K562 (cell line): ENCODE measurements around the gene UNC5B. TPM values are rescaled to one million over a fixed set of nuclear protein-coding genes. Genes with fewer than 3 reads are reported as not detected.

Source experiments
- ATAC-seq: fragments of 200-7000 bp; cut with Tn5 transposase; 3 replicates; pipeline ENCODE4 v1.9.1; 2020; ENCODE audit warnings: moderate library complexity
- BruUV-seq: library from RNA; stranded (reverse); fragments of 400-500 nt; replicated peaks from 2 replicates; lab custom pipeline; 2021; lab: Mats Ljungman, UMichigan
- CTCF ChIA-PET: fragments of 300-600 bp; formaldehyde crosslinking; extraction: SDS; loops from one replicate; lab custom pipeline; 2021; ENCODE audit warnings: low intra/inter-chr PET ratio; lab: Yijun Ruan, JAX
- POLR2A ChIA-PET: fragments of 300-600, 350-650 bp; sonication (Branson Sonifier 250); formaldehyde crosslinking; extraction: SDS; loops from one replicate; lab custom pipeline; 2021; ENCODE audit warnings: antibody characterized with exemption, inconsistent platforms; lab: Yijun Ruan, JAX
- DNase-seq, 4 experiments: peaks; one replicate each; pipeline versions ENCODE4 v3.0.0 to v3.0.0-alpha.2; 2011 to 2018; ENCODE audit warnings: low spot score in 3 of 4, mixed read lengths in 3 of 4; ENCODE audit errors: extremely low read depth in 1 of 4
- FAIRE-seq: peaks from 2 replicates; lab custom pipeline; 2011; peaks lifted over from hg19 to GRCh38; lab: Jason Lieb, UNC
- H2AFZ ChIP-seq: 2 replicates; pipeline ENCODE4 v1.6.0; 2011; ENCODE audit warnings: low read depth, low read length, control low read depth, inconsistent platforms
- H3K27ac ChIP-seq: fragments of 200-600 bp; 3 replicates; pipeline ENCODE4 v1.8.0; 2011; ENCODE audit warnings: low read depth, mild to moderate bottlenecking, control low read depth, inconsistent platforms, low read length, moderate library complexity, mixed read lengths; ENCODE audit errors: extremely low read depth
- H3K27me3 ChIP-seq, 2 experiments: fragments of 300-600 bp in 1 of 2; 2 replicates in 1 of 2; 3 replicates in 1 of 2; pipeline versions ENCODE4 v1.6.0 to v1.8.0; 2011; ENCODE audit warnings: inconsistent platforms in 2 of 2, low read length in 2 of 2, mild to moderate bottlenecking in 1 of 2, mixed read lengths in 1 of 2, moderate library complexity in 1 of 2; ENCODE audit not compliant: control insufficient read depth in 2 of 2, insufficient read depth in 2 of 2
- H3K36me3 ChIP-seq: fragments of 300-600 bp; 3 replicates; pipeline ENCODE4 v1.8.0; 2011; ENCODE audit warnings: mild to moderate bottlenecking, low read length, inconsistent platforms; ENCODE audit not compliant: control insufficient read depth, insufficient read depth
- H3K4me1 ChIP-seq, 2 experiments: fragments of 200-600 bp in 1 of 2; replicated peaks in 1 of 2; 2 replicates in 1 of 2; 3 replicates in 1 of 2; pipeline versions ENCODE4 v1.5.1 to v1.8.0; 2011; ENCODE audit warnings: inconsistent platforms in 2 of 2, low read length in 2 of 2, mild to moderate bottlenecking in 1 of 2, mixed read lengths in 1 of 2, moderate library complexity in 1 of 2; ENCODE audit not compliant: control insufficient read depth in 2 of 2, insufficient read depth in 2 of 2
- H3K4me2 ChIP-seq: 2 replicates; pipeline ENCODE4 v1.6.1; 2011; ENCODE audit warnings: low read length, control low read depth, inconsistent platforms, mixed read lengths; ENCODE audit not compliant: insufficient read depth
- H3K4me3 ChIP-seq: fragments of 200-600 bp; sonication (generic), shearing (Covaris generic); 2 replicates; pipeline ENCODE4 v1.5.1; 2016; ENCODE audit warnings: control low read depth, inconsistent platforms
- H3K79me2 ChIP-seq: fragments of 200-600 bp; 3 replicates; pipeline ENCODE4 v1.8.0; 2011; ENCODE audit warnings: low read length, inconsistent platforms; ENCODE audit not compliant: control insufficient read depth, insufficient read depth
- H3K9ac ChIP-seq, 2 experiments: 2 replicates each; pipeline versions ENCODE4 v1.6.0 to v1.6.1; 2011; ENCODE audit warnings: low read depth in 2 of 2, low read length in 2 of 2, control low read depth in 1 of 2, inconsistent platforms in 1 of 2, mild to moderate bottlenecking in 1 of 2, mixed read lengths in 1 of 2; ENCODE audit not compliant: insufficient read depth in 1 of 2
- H3K9me1 ChIP-seq: one replicate; pipeline ENCODE4 v1.6.0; 2011; ENCODE audit warnings: inconsistent platforms, mild to moderate bottlenecking, low read length, moderate library complexity; ENCODE audit not compliant: control insufficient read depth, insufficient read depth
- H3K9me3 ChIP-seq: replicated peaks from 2 replicates; pipeline ENCODE4 v1.5.1; 2011; ENCODE audit warnings: low read depth, low read length, inconsistent platforms; ENCODE audit not compliant: control insufficient read depth, insufficient read depth
- H4K20me1 ChIP-seq: replicated peaks from 2 replicates; pipeline ENCODE4 v1.6.1; 2011; ENCODE audit warnings: low read length, inconsistent platforms, mixed read lengths; ENCODE audit not compliant: control insufficient read depth, insufficient read depth
- BRCA1 ChIP-seq, 2 experiments: fragments of 450-650 bp in 1 of 2; sonication (generic) in 1 of 2; formaldehyde crosslinking in 1 of 2; IDR thresholded peaks; 2 replicates each; pipeline versions ENCODE4 v1.5.0 to v1.6.1; 2017 to 2020; ENCODE audit warnings: mild to moderate bottlenecking in 1 of 2, missing genetic modification reagents in 1 of 2
- C11orf30 ChIP-seq: fragments of 450-650 bp; IDR thresholded peaks from 2 replicates; pipeline ENCODE4 v1.6.1; 2016; ENCODE audit warnings: low read depth, mild to moderate bottlenecking
- EWSR1 ChIP-seq: fragments of 450-650 bp; IDR thresholded peaks from 2 replicates; pipeline ENCODE4 v1.6.1; 2018; ENCODE audit warnings: borderline replicate concordance, mild to moderate bottlenecking, low read depth, moderate library complexity; ENCODE audit not compliant: partially characterized antibody
- NFIC ChIP-seq: fragments of 450-650 bp; IDR thresholded peaks from 2 replicates; pipeline ENCODE4 v1.6.1; 2017; ENCODE audit warnings: mild to moderate bottlenecking, inconsistent platforms
- VEZF1 ChIP-seq: fragments of 200-800 bp; sonication (Bioruptor generic); IDR thresholded peaks from 2 replicates; pipeline ENCODE4 v1.6.1; 2017; ENCODE audit warnings: missing genetic modification characterization, missing compliant biosample characterization
- XRCC3 ChIP-seq: fragments of 450-650 bp; IDR thresholded peaks from 2 replicates; pipeline ENCODE4 v1.6.1; 2017; ENCODE audit warnings: mild to moderate bottlenecking, moderate library complexity
- ZNF445 ChIP-seq: fragments of 250-450 bp; sonication (Bioruptor Pico); IDR thresholded peaks from 2 replicates; pipeline ENCODE4 v1.4.0; 2020; ENCODE audit warnings: low read depth, mild to moderate bottlenecking, moderate library complexity
- ZNF589 ChIP-seq: fragments of 200-800 bp; sonication (Bioruptor generic); IDR thresholded peaks from 2 replicates; pipeline ENCODE4 v1.6.1; 2016; ENCODE audit warnings: low read depth, missing genetic modification characterization, missing compliant biosample characterization
- WGBS: fragments of 100-300 bp; shearing (Covaris generic); methylation state at CpG from one replicate; pipeline ENCODE4 v1.1.6; 2016; ENCODE audit warnings: low coverage, mixed read lengths; ENCODE audit not compliant: insufficient coverage; ENCODE audit errors: missing lambda C conversion rate; 5-methylcytosine and 5-hydroxymethylcytosine counted together
- in situ Hi-C: fragments of 300-500 bp; cut with MboI; formaldehyde crosslinking; loops from 4 replicates; pipeline ENCODE4 v1.15.0; 2018; ENCODE audit warnings: inconsistent platforms, mixed read lengths
- intact Hi-C: fragments of 100-400 bp; cut with micrococcal nuclease; formaldehyde crosslinking; loops from 2 replicates; pipeline ENCODE4 v1.14.2; 2022
- polyA plus RNA-seq, 8 experiments: library from polyadenylated mRNA; depleted of rRNA in 4 of 8; stranded (reverse) in 5 of 8; unstranded in 3 of 8; fragments of >200 nt; fragmentation: Nextera tagmentation in 2 of 8; fragmentation: Illumina TruSeq in 1 of 8; extraction: Ambion mirVana in 2 of 8; extraction: Trizol in 1 of 8; gene quantifications; 2 replicates each; pipeline versions ENCODE4 v1.2.1 to v1.2.3, GENCODE V29; 2011 to 2014; ENCODE audit warnings: inconsistent platforms in 1 of 8, missing spikeins in 1 of 8
- total RNA-seq, 7 experiments: library from RNA; depleted of rRNA in 6 of 7; stranded (reverse); fragments of >200 nt in 6 of 7; fragmentation: Illumina TruSeq in 2 of 7; extraction: Trizol in 2 of 7; gene quantifications; 2 replicates each; pipeline versions ENCODE4 v1.2.1 to v1.2.3, GENCODE V29; 2011 to 2021; ENCODE audit warnings: low replicate concordance in 1 of 7

UNC5B gene
- total and polyA plus RNA-seq, 9 of the 15 experiments (the other 6 are each of a cell fraction or from before 2014, with no cell fraction given): 0.10 to 8.4 (median 2.1) TPM

DNA sequence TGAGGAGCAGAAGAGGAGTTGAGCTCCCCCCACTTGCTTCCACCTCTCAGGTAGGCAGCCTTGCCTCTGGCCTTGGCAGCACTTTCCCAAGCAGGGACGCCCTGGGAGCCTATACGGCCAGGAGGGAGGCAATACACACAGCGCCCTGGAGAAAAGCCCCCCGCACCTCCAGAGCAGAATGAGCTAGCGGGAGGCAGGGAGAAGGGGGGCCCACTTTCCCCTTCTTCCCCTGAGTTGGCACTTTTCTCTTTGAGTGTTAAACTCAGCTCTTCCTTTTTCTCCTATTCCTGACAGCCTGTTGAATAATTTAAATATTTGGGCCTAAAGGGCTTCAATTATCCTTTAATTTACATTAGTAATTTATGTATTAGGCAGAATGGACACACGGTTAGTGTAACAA is 35.8 kb downstream of the UNC5B start:
- Histone ChIP-seq H3K36me3 (no peaks in the 10 kb centered on the region), H3K9me1 (no peaks in the 10 kb centered on the region), H3K9me3 (no peaks in the 10 kb centered on the region), H2AFZ (no peak overlapping the region), H3K27me3 (peaks cover 0 to 30% of the 10 kb centered on the region in 2 experiments; a peak in 2 of 5 replicates), H3K4me3 (no peak overlapping the region), H3K4me2 (no peak overlapping the region), H3K4me1 (peaks cover 16% of the 10 kb centered on the region in 2 experiments), H3K27ac (no peak overlapping the region), H3K79me2 (no peaks in the 10 kb centered on the region), H3K9ac (peak overlapping the region in 1 of 2 experiments; percentile 4; a peak in 1 of 4 replicates), H4K20me1 (peaks cover 8% of the 10 kb centered on the region; the same call in 1 of the 2 replicates)
- no peak for ATAC-seq
- intact Hi-C loops (no loop called here), in situ Hi-C loops (no loop called here)
- CTCF ChIA-PET: no interaction called here
- FAIRE-seq: no peak
- BruUV-seq: no TSS peak
- TF ChIP-seq NFIC: no peak
- peak; percentile 31; the same call in 1 of the 2 replicates for TF ChIP-seq C11orf30
- no peak for TF ChIP-seq EWSR1
- no peak for TF ChIP-seq XRCC3
- TF ChIP-seq VEZF1 (CRISPR knock-in tag): 0 out of 2 replicates have a peak, but pooled peaks have one; percentile 32
- TF ChIP-seq ZNF589: no peak
- no peak for TF ChIP-seq ZNF445 (CRISPR knock-in tag)
- no peak for TF ChIP-seq BRCA1 (IDR thresholded peaks at IDR 0.05)
- TF ChIP-seq BRCA1 (CRISPR knock-in tag; IDR thresholded peaks at IDR 0.05): 0 out of 2 replicates have a peak, but pooled peaks have one; percentile 5
- POLR2A ChIA-PET: interaction anchor here (1.0 to 1.2 kb wide), 2 partner anchors 13 to 18 kb away, joined by 3 to 4 read pairs; no protein-coding TSS in a partner anchor
- DNase-seq: no peak
- WGBS: 36% methylated on average over 6 of the region's 6 CpGs
